HPDE6-E6E7 (cell line): ENCODE measurements around the gene RELA.
A peak's percentile ranks its signal among the peaks of the same experiment; 100 is the strongest.

Experiments
- DNase-seq: peaks from one replicate; pipeline ENCODE4 v3.0.0; 2011; ENCODE audit warnings: missing footprints; ENCODE audit errors: extremely low spot score

Gene RELA

GRCh38 chr11:65613091-65613928 lies 49.4 kb downstream of the RELA start:
- no peak for DNase-seq

DNA sequence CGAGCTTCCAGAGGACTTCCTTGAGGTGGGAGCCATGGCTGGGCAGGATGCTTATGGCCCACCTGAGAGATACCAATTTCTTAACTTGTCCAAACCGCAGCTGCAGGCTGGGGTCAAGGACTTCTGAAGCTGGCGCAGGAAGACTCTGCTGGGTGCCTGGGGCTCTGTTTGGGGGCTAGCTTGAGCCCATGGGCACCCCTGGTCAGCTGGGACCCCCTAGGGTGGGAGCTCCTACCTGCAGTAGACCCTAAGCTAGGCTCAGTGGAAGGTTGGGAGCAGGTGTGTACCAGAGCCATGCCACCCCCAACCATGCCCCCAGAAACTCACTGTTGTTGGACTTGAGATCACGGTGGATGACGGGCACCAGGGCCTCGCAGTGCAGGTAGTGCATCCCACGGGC lies 50.0 kb downstream of the RELA start:
- no peak for DNase-seq

- no peak for DNase-seq
These were observed 50.7 kb downstream of the RELA start for GRCh38 chr11:65611758-65612603.

- DNase-seq = no peak
These were observed 51.5 kb downstream of the RELA start for GRCh38 chr11:65611028-65611757.

- no peak for DNase-seq
These were observed 52.3 kb downstream of the RELA start for GRCh38 chr11:65610404-65610803.

- DNase-seq = no peak
These were observed 53.1 kb downstream of the RELA start for GRCh38 chr11:65609665-65610064.

DNA sequence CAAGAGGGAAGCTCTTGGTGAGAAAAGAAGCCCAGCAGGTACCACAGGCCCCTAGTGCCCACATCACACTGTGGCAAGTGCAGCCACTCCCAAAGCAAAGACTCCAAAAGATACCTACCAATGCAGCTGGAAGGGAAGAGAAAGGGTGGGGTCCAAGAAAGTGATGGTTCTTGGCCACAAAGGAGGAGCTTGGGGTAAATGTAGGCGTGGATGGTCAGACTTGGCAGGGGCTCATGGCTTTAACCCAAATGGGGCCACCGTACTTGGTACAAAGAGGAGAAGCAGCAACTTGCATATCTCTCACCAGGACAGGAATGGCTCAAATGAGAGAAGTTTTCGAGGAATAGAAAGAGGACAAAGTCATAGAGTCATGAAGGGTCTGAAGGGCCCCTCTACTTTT lies 53.5 kb downstream of the RELA start:
- DNase-seq = no peak

DNA sequence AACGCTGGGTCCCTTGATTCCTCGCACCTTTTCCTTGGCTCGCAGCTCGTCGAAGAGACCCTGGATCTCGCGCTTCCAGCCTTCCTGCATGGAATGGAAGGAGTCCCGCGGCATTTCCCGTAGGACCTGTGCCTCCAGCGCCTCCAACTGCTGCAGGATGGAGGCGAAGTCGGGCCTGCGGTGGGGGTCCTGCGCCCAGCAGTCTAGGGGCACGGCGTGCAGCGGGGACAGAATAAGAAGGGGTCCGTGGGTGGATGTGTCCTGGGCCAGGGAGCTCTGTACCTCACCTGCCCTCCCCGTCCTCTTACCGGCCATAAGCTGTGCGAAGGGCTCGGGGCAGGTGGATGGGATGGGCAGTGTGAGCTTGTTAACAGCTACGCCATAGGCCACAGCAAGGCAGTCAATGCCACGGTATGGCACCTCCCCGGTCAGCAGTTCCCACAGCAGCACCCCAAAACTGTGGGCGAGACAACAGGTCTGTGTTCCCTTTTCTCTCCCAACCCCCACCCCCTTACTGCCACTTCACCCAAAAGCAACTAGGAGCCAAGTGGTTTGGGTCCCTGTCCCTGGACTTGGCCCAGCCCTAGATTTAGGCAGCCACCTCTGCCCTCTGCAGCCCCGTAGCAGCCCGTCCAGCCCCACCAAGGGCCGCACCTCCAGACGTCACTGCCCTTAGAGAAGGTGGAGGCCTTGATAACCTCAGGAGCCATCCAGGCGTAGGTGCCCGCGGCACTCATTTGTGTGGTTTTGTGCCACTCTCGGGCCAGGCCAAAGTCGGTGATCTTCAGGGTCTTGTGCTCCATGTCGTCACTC lies 54.9 kb downstream of the RELA start:
- no peak for DNase-seq

DNA sequence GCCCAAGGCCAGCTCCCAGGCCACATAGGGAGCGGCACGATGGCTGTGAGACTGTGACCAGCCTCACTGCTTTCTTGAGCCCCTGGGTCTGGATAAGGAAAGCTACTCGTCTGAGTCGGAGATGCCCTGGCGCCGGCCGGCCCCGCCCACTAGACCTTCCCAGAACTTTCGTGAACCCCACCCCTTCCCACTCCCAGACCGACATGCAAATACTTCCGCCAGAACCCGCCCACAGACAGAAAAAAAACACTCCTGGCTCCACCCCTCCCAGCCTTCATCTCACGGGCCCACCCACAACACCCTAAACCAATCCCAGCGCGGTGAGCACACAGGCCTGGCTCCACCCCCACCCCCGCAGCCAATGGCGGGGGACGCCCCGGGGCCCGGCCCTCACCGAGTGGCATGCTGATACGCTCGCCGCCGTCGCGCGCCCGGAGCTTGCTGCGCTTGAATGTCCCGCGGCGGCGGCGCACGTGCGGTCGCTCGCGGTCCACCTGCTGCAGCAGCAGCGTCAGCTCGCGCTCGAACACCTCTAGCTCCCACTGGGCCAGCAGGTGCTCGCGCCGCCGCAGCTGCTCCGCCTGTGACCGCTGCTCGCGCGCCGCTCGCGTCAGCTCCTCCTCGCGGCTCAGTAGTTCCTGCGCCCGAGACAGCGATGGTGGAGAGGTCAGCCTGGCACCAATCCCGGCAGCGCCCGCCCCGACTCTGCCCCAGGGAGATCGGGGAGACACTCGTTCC lies 55.7 kb downstream of the RELA start:
- peak; percentile 77 for DNase-seq

- no peak for DNase-seq
These were observed 58.5 kb downstream of the RELA start for GRCh38 chr11:65604258-65604657.
